Common myeloid progenitor, CD34-positive (primary cell): ENCODE measurements around the gene TMEM214.

ENCODE experiments used
- CTCF ChIA-PET: fragments of 350-600 bp; sonication (Branson Sonifier 250); formaldehyde crosslinking; loops from one replicate; lab custom pipeline; 2021; ENCODE audit warnings: antibody characterized with exemption; lab: Charles Lee
- POLR2A ChIA-PET: fragments of 350-600 bp; sonication (Branson Sonifier 250); formaldehyde crosslinking; loops from one replicate; lab custom pipeline; 2021; ENCODE audit warnings: antibody characterized with exemption; lab: Charles Lee
- DNase-seq, 3 donors: peaks; one replicate each; pipeline versions ENCODE4 v3.0.0 to v3.0.0-alpha.2; 2013
- H3K27ac ChIP-seq, 2 experiments: 1 replicate in 1 of 2; 2 replicates in 1 of 2; pipeline ENCODE4 v1.7.0; 2013; ENCODE audit warnings: inconsistent platforms in 2 of 2, low read length in 2 of 2, mild to moderate bottlenecking in 2 of 2, low read depth in 1 of 2, moderate library complexity in 1 of 2; ENCODE audit not compliant: severe bottlenecking in 2 of 2, insufficient read depth in 1 of 2, poor library complexity in 1 of 2
- H3K27me3 ChIP-seq, 5 experiments: replicated peaks in 2 of 5; 1 replicate in 3 of 5; 2 replicates in 2 of 5; pipeline versions ENCODE4 v1.6.1 to v1.7.0; 2013; ENCODE audit warnings: low read length in 4 of 5, mild to moderate bottlenecking in 2 of 5, moderate library complexity in 2 of 5, inconsistent platforms in 1 of 5; ENCODE audit not compliant: insufficient read depth in 5 of 5, control insufficient read depth in 4 of 5
- H3K36me3 ChIP-seq, 4 experiments: 1 replicate in 2 of 4; 2 replicates in 2 of 4; pipeline versions ENCODE4 v1.6.1 to v1.7.0; 2013; ENCODE audit warnings: low read length in 3 of 4, control low read depth in 1 of 4, mild to moderate bottlenecking in 1 of 4; ENCODE audit not compliant: control insufficient read depth in 4 of 4, insufficient read depth in 4 of 4
- H3K4me1 ChIP-seq, 4 experiments: 1 replicate in 3 of 4; 2 replicates in 1 of 4; pipeline versions ENCODE4 v1.6.1 to v1.7.1; 2013; ENCODE audit warnings: low read length in 3 of 4, mild to moderate bottlenecking in 3 of 4, control low read depth in 1 of 4, inconsistent platforms in 1 of 4, moderate library complexity in 1 of 4; ENCODE audit not compliant: control insufficient read depth in 4 of 4, insufficient read depth in 4 of 4; ENCODE audit errors: control extremely low read depth in 1 of 4
- H3K4me3 ChIP-seq, 7 experiments: 1 replicate in 4 of 7; 2 replicates in 3 of 7; pipeline versions ENCODE4 v1.5.1 to v1.7.0; 2013; ENCODE audit warnings: mild to moderate bottlenecking in 7 of 7, low read length in 6 of 7, moderate library complexity in 6 of 7, inconsistent platforms in 2 of 7, low read depth in 2 of 7, control low read depth in 1 of 7; ENCODE audit not compliant: insufficient read depth in 4 of 7, control insufficient read depth in 1 of 7; ENCODE audit errors: extremely low read depth in 1 of 7
- H3K9me3 ChIP-seq, 5 experiments: 1 replicate in 4 of 5; 2 replicates in 1 of 5; pipeline versions ENCODE4 v1.6.1 to v1.7.1; 2013; ENCODE audit warnings: low read length in 4 of 5, mild to moderate bottlenecking in 2 of 5, inconsistent platforms in 1 of 5, low read depth in 1 of 5, moderate library complexity in 1 of 5; ENCODE audit not compliant: control insufficient read depth in 4 of 5, insufficient read depth in 2 of 5; ENCODE audit errors: control extremely low read depth in 1 of 5
- WGBS: methylation state at CpG from one replicate; pipeline ENCODE4 v1.1.5; 2013; ENCODE audit not compliant: insufficient coverage; 5-methylcytosine and 5-hydroxymethylcytosine counted together

Gene TMEM214

DNA sequence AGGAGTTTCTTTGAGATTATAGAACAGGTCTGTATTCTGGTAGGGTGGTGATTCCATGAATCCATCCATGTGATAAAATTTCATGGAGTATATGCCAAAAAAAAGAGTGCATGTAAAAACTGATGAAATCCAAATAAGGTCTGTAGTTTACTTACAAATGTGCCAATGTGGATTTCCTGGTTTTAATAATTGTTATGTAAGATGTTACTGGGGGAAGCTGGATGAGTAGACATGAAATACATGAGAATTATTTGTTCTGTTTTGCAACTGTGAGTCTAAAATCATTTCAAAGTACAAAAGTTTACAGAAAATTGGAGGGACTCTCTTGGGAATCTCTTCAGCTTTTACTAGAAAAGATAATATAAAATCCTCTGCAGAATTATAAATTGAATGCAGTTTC is 23.7 kb upstream of the TMEM214 start:
- no peak for DNase-seq
- CTCF ChIA-PET, result interaction anchor here (0.8 to 1.1 kb wide), 2 partner anchors 43 to 48 kb away, joined by 3 to 5 read pairs; no protein-coding TSS in a partner anchor
- Histone ChIP-seq H3K4me1 (no peaks in the 10 kb centered on the region), H3K27ac (no peak overlapping the region), H3K4me3 (no peak overlapping the region), H3K27me3 (peaks cover 0 to 5% (median 0%) of the 10 kb centered on the region in 5 experiments), H3K9me3 (no peaks in the 10 kb centered on the region), H3K36me3 (no peaks in the 10 kb centered on the region)
- POLR2A ChIA-PET, result interaction anchor here (0.6 to 0.7 kb wide), 2 partner anchors 25 to 114 kb away, joined by 3 read pairs; no protein-coding TSS in a partner anchor

GRCh38 chr2:27009716-27010115 is 23.0 kb upstream of the TMEM214 start:
- Histone ChIP-seq H3K4me3 (no peak overlapping the region), H3K27ac (no peak overlapping the region), H3K4me1 (no peaks in the 10 kb centered on the region), H3K36me3 (no peaks in the 10 kb centered on the region), H3K9me3 (no peaks in the 10 kb centered on the region), H3K27me3 (peaks cover 0 to 5% (median 0%) of the 10 kb centered on the region in 5 experiments)
- POLR2A ChIA-PET, result interaction anchor here (0.7 kb wide), 1 partner anchor 26 kb away, joined by 3 read pairs; no protein-coding TSS in a partner anchor
- WGBS, result no CpG with 5 or more reads among the region's 2 CpGs
- no peak for DNase-seq
- CTCF ChIA-PET, result interaction anchor here (0.8 to 2.8 kb wide), 3 partner anchors 27 to 48 kb away, joined by 3 to 9 read pairs (median 5); no protein-coding TSS in a partner anchor

DNA sequence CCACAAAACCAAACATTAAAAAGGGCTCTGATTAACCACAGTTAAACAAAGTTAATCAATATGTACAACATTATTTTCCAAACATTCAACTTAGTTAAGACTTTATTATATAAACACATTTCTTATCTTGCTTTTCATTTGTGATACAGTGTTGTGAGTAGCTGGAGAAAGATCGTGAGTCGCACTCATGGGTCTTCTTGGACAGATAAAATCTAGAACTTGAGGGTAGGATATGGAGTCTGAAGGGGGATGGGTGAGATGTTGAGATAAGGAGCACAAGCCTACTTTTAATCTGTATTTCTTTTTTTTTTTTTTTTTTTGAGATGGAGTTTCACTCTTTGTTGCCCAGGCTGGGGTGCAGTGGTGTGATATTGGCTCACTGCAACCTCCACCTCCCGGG is 22.6 kb upstream of the TMEM214 start:
- no CpG with 5 or more reads among the region's 3 CpGs for WGBS
- DNase-seq, result peak in 1 of 3 donors; percentile 30
- no peaks in the 10 kb centered on the region for H3K36me3 ChIP-seq
- no peak overlapping the region for H3K4me3 ChIP-seq
- ChIA-PET CTCF (interaction anchor here (0.9 to 2.8 kb wide), 5 partner anchors 11 to 51 kb away, joined by 3 to 9 read pairs (median 5); no protein-coding TSS in a partner anchor), POLR2A (no interaction called here)
- no peaks in the 10 kb centered on the region for H3K4me1 ChIP-seq
- H3K9me3 ChIP-seq, result no peaks in the 10 kb centered on the region
- H3K27ac ChIP-seq, result no peak overlapping the region
- peaks cover 0 to 5% (median 0%) of the 10 kb centered on the region in 5 experiments for H3K27me3 ChIP-seq

GRCh38 chr2:27013738-27014137 is 19.0 kb upstream of the TMEM214 start:
- no peak for DNase-seq
- Histone ChIP-seq H3K4me1 (peaks cover 0 to 9% (median 6%) of the 10 kb centered on the region in 4 experiments), H3K27ac (no peak overlapping the region), H3K4me3 (no peak overlapping the region), H3K36me3 (no peaks in the 10 kb centered on the region), H3K27me3 (peaks cover 0 to 7% (median 0%) of the 10 kb centered on the region in 5 experiments), H3K9me3 (no peaks in the 10 kb centered on the region)
- WGBS, result 97% methylated on average over 4 of the region's 4 CpGs
- ChIA-PET CTCF (interaction anchor here (1.7 to 11.9 kb wide), 3 partner anchors 20 to 167 kb away, joined by 5 to 319 read pairs (median 7); partner anchors contain the start of gene MAPRE3), POLR2A (no interaction called here)

DNA sequence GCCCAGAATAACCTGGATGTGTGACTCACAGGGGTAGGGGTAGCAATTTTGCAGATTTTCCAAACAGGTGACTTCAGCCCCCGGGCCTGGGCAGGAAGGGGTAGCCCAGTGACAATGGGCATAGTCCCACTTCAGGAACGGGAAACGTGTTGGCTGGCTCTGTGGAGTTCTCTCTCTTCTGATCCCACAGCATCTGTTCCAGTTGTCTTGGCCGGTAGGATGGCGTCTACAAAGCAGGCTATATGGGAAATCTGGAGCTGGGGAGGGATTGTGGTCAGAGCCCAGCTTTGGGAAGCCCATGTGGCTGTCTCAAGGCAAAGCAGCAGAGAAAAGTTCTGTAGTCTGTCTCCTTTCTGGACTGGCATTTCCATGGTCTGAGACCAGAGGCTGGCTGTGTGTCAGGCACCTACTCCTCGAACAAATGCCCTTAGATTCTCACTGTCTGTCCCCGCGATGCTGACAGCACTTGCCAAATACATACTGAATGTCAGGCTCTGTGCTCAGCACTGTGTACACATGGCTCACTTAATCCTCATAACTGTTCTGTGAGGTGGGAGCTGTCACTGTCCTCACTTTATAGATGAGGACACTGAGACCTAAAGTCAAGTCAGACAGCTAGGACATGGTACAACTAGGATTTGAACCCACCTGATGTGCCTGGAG is 17.9 kb upstream of the TMEM214 start:
- Histone ChIP-seq H3K27ac (peak overlapping the region in 1 of 2 experiments; percentile 46), H3K27me3 (peaks cover 0 to 7% (median 0%) of the 10 kb centered on the region in 5 experiments), H3K4me3 (no peak overlapping the region), H3K36me3 (no peaks in the 10 kb centered on the region), H3K4me1 (peaks cover 0 to 9% (median 6%) of the 10 kb centered on the region in 4 experiments), H3K9me3 (no peaks in the 10 kb centered on the region)
- 93% methylated on average over 2 of the region's 8 CpGs for WGBS
- ChIA-PET POLR2A (no interaction called here), CTCF (interaction anchor here (1.2 to 11.9 kb wide), 6 partner anchors 8 to 171 kb away, joined by 3 to 319 read pairs (median 18); partner anchors contain the start of gene MAPRE3)
- no peak for DNase-seq

DNA sequence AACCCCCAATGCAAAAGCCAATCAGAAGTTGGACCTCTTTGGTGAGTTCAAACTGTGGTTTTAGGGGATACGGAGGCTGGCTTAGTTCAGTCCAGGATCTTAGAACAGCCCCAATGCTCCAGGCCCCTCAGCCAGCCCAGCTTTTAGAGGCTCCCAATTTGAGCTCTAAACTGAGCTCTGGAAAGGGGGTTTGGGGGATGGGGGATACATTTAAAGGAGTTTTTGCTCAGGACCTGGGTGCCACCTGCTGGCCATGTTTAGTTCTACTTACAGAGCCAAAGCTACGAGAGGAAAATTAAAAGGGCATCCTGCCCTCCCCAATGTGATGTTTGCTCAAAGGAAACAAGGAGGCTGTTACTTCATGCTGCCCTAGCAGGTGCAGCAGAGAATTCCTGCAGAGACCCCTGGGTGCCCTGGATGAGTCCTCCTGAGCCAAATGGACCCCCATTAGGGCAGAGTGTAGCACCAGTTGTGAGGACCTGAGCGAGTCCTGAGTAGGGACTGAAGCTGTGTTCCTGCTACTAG is 15.9 kb upstream of the TMEM214 start:
- CTCF ChIA-PET, result interaction anchor here (0.6 to 11.9 kb wide), 34 partner anchors 10 to 588 kb away, joined by 3 to 319 read pairs (median 4); partner anchors contain the start of genes MAPRE3 and TMEM214
- POLR2A ChIA-PET, result no interaction called here
- H3K27ac ChIP-seq, result no peak overlapping the region
- DNase-seq, result peak; percentile 70 to 83 (median 72)
- no peaks in the 10 kb centered on the region for H3K36me3 ChIP-seq
- H3K4me1 ChIP-seq, result peaks cover 0 to 9% (median 6%) of the 10 kb centered on the region in 4 experiments
- no peaks in the 10 kb centered on the region for H3K9me3 ChIP-seq
- WGBS, result 58% methylated on average over 3 of the region's 3 CpGs
- peaks cover 0 to 7% (median 0%) of the 10 kb centered on the region in 5 experiments for H3K27me3 ChIP-seq
- H3K4me3 ChIP-seq, result no peak overlapping the region
